Fibroblast of gingiva (primary cell): ENCODE data around the gene GNPTAB.
A peak's percentile ranks its signal among the peaks of the same experiment; 100 is the strongest.

ENCODE experiments used
- DNase-seq: peaks from one replicate; pipeline ENCODE4 v3.0.0-alpha.2; 2011; ENCODE audit warnings: low read depth

The GNPTAB gene

DNA sequence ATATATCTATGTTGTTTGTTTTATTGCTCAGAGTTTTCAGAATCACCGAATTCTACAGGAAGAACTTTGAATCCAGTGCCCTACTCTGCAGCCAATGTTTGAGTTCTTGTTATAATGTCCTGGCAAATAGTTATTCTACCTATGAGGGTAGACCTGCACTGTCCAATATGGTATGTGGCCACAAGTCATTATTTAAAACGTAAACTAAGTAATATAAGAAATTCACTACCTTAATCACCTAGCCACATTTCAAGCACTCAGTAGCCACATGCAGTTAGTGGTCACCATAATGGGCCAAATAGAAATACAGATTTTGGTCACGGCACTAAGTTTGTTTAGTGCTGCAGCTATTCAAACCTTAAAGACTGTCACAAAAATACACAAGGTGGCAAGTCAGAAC, 26.4 kb downstream of the GNPTAB start:
- DNase-seq: no peak

DNA sequence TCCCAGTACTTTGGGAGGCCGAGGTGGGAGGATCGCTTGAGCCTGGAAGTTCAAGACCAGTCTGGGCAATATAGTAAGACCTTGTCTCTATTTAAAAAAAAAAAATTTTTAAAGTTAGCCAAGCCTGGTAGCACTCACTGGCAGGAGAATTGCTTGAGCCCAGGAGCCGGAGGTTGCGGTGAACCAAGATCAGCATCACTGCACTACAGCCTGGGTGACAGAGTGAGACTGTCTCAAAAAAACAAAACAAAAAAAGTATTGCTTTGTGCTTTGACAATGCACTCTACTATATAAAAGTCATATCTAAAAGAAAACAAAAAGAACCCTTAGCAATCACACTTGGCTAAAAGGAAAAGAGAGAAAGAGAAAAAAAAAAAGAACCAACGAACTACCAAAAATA, 26.8 kb downstream of the GNPTAB start:
- DNase-seq: no peak

DNA sequence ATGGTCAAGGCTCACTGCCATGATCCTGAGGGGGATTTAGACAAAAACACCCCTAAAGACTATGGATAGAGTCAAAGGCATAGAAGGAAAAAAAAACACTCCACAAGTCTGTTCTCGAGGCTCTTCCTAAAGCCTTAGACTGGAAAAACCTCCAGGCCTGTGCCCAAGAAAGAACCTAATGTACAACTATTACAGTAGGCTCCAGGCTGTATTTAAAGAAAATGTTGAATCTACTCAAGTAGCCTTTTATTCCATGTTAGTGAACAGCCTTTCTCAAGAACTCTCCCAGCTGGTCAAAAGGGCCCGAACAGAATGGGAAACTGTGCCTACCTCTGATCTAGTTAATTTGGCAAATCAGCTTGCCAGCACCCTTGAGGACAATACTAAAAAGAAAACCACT, 28.3 kb downstream of the GNPTAB start:
- DNase-seq: no peak

DNA sequence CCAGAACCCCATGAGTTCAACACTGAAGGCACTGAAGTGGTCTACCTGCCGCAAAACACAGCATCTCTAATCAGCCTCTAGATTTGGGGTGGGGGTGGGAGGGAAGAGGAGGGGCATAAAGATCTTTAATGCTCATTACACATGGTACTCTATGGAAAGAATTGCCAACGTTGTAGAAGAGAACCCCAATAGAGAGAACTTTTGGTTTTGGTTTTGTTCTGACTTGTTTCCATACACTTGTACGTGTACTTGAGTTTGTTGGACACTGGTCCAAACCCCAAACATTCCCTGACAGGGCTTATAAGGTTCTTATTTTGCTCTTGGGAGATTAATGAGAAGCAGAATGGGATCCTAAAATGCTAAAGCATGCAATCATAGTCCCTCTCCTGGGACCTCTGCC, 31.0 kb downstream of the GNPTAB start:
- no peak for DNase-seq

DNA sequence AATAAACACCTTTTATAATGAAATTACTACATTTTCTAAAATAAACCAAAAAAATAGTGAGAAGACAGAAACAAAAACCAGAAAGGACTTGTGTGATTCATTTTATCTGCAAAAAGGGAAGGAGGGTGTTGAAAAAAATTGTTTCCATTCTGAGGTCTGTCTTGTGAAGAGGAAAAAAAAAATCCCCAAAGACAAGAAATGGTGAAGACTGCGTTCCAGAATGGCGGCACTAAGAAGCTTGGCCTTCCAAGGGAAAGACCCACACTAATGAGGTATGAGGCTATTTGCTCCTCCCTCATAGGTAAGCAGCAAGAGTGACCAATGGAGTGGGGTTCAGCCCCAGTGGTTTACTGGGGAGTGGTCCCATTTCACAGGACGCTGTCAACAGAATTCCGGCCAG, 35.0 kb downstream of the GNPTAB start:
- no peak for DNase-seq

DNA sequence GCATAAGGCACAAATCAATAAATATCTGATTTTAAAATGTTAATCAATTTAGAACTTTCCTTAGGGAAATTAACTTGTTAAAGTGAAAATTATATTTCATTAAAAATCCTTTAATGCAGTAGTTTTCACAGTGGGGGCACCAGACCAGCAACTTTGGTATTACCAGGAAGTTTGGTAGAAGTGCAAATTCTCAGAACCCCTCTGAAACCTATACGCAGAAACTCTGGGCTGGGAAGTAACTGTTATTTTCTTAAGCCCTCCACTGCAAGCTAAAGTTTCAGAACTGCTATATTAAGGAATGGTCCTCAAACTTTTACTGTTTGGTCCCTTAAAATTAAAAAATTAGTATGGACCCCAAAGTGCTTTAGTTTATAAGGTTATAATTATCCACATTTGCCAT, 35.7 kb downstream of the GNPTAB start:
- DNase-seq: no peak

DNA sequence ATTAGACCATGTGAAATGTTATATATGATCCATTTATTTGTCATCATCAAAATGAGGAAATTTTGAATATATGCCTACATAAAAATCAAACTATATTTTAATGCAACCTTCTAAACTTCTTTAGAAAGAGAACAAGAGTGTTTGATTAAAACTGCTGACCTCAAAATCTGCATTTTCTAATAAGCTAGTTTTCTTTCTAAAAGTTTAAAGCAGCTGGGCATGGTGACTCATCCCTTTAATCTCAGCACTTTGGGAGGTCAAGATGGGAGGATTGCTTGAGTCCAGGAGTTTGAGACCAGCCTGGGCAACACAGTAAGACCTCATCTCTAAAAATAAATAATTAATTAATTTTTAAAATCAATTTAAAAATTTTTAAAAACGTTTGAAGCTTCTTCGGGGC, 36.2 kb downstream of the GNPTAB start:
- DNase-seq: no peak

DNA sequence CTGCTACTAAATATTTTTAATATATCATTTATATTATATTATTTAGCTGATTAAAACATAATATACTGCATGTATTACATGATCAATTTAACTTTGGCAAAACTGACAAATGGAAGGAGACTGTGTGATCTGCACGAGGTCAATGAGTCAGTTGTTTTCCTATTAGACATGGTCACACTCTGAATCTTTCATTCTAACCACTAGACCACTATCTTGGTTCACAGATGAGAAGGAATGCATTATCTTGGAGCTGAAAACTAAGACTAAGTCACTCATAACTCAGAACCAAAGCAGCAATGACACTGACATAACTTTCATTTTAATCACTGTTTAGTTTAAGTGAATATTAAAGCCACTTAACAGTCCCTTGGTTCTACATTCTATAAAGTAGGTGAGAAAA, 37.4 kb downstream of the GNPTAB start:
- DNase-seq: no peak

DNA sequence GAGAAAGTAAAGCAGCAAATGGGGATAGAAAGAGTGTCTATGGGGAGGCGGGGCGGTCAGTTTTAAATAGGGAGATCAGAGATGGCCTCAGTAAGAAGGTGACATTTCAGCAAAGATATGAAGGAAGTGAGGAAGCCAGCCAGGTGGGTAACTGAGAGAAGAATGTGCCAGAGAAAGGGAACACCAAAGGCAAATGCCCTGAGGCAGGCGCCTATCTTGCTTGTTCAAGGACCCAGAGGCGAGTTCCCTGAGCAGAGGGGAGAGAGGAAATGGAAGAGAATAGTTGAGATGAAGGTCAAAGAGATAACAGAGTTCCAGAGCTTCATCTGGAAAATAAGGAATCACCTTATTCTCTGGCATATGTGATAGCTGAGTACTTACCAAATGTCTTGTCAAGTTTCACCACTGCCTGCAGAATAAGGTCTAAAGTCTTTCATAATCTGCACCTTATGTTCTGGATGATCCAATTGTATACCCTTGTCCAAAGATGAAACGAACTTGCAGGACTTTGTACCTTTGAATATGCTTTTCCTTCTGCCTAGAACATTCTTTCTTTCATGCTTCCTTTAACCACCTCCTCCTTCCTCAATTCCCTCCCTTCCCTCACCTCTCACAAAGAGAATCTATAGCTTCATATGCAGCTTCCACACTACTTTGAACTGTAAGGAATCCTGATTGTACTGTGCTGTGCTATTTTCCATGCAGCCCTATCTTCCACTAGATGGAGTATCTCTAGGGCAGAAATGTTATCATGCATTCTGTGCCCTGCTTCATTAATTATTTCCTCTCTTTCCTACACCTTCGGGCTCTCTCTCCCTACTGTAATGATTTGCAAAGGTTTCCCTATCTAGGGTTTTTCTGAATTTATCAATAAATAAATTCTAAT, 38.5 kb downstream of the GNPTAB start:
- no peak for DNase-seq

DNA sequence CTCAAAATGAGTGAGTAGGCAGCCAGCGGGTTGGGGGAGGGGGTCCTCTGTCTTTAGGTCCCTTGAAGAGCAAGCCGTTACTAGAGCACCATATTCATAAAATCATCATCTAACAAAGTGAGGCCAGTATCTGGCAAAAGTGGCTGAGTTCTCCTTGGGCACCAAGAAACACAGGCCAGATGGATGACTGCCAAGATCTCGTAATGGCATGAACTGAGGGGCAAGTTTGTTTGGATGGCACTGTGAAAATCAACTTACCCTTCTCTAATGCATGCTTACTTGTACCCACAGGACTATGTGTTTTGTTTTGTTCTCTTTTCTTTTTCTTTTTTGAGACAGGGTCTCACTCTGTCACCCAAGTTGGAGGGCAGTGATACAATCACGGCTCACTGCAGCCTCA, 41.6 kb downstream of the GNPTAB start:
- no peak for DNase-seq

DNA sequence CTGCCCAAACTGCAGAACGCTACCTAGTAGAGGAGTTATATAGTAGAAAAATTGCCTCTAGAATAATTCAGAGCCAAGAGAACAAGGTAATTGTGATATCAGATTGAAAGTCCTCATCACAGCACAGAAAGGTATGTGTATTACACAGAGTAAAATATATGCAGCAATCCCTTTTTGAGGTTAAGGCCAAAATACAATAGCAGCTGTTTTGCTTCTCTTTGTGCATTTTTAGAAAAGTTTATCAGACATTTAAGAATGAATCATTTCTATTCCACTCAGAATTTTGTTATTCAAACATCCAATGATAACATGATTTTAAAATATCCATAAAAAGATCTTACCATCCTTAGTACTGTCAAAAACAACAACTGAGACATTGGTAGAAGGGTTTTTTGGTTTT, 45.1 kb downstream of the GNPTAB start:
- DNase-seq: no peak

DNA sequence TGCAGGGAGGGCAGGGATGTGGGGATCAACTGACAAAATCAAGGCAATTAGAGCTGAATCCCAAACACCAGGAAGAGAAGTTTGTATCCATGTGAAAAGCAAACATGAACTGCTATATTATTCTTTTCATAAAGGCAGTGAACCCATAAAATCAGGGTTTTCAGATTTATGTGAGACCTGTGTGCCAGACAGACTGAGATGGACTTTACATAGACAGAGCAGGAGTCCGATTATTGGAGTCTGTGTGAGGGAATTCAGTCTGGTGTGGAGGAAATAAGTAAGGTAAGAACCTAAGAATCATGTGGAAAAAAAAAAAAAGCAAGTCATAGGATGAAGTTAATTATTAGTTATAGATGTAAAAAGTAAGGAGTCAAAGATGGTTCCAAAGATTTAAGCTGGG, 46.4 kb downstream of the GNPTAB start:
- DNase-seq: no peak

DNA sequence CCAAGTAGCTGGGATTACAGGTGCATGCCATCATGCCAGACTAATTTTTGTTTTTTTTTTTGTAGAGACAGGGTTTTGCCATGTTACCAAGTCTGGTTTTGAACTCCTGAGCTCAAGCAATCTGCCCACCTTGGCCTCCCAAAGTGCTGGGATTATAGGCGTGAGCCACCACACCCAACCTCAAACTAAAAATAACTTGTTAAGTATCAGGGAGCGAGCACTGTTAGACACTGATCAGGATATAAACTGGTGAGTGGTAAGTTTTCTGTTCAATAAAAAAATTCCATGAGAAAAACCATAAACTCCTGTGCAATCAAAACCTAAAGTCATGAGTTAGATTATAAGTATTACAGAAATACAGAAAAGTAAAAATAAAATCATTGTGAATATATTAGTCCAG, 46.9 kb downstream of the GNPTAB start:
- DNase-seq: no peak

DNA sequence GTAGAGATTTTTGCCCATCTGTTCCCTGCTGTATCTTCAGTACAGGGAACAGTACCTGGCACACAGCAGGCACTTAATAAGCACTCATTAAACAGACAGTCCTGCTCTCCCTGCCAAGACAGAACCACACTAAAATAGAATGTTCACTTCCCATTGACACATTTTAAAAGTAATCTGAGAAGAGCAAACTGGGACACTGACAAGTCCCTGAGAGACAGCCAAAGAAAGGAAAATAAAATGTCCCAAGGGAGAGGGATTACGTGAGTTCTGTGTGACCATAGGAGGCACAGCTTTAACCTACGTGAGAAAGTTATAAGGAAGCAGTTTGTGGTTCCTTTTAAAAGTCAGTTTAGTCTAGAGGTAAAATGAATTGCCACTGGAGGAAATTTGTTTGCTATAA, 47.6 kb downstream of the GNPTAB start:
- no peak for DNase-seq

DNA sequence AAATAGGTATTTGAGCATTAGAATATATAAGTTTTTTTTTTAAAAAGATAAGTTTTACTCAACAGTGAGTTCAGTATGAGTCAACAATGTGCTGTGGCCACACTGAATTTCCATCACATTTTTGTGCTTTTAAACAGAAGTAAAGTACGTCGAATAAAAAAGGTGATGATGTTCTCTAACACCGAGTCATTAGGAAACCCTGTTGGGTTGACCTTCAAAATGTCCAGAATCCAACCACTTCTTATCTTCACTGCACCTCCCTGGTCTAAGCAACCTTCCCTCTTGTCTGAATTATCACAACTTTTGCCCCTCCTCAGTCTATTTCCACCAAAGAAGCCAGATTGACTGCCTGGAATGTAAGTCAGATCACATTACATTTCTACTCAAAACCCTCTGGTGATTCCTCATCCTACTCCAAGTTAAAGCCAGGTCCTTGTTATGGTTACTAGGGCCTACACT, 48.5 kb downstream of the GNPTAB start:
- no peak for DNase-seq

DNA sequence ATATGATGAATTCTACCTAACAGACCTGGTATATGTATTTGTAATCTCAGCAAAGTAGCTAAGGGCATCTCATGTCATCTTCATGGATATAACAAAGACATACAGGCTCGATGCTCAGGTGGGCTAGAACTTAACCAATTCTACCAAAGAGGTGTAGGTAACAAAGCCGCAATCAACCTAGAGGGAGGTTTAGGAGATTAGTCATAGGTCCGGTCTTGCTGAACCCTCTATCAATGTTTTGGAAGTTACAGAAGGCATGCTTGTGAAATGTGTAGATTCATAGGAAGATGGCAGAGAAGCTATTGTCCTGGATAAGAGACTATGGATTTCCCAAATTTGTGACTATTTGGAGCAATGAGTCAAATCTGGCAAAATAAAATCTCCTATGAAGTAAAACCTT, 48.9 kb downstream of the GNPTAB start:
- no peak for DNase-seq

DNA sequence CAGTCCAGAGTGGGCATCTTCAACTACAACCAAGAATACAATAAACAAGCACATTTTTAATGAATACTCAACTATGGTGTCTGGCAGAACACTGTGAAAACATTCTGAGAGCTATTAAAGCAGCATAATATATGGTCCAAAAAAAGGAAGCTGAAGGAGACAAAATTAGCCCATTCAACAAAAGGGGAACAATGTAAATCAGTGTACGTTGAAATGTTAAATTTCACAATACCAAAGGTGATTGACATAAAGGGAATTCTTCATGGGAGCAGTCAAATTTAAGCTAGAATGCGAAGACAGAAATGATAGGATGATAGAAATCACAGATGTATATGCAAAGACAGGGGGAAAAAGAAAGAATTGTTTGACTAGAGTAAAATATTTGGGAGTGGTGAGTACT, 50.2 kb downstream of the GNPTAB start:
- DNase-seq: no peak

DNA sequence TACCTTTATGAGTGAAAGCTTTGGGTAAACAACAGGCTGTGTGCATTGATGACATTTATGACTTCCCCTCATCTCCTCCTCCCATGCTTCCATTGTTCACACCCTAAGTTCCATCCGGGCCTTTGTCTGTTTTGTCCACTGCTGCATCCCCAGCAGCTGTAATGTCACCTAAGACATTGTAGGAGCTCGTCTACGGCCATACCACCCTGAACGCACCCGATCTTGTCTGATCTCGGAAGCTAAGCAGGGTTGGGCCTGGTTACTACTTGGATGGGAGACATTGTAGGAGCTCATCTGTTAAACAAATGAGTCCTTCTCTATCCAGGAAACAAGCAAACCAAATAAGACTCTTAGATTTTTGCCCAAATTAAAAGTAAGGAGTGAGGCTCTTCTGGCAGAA, 51.1 kb downstream of the GNPTAB start:
- no peak for DNase-seq

DNA sequence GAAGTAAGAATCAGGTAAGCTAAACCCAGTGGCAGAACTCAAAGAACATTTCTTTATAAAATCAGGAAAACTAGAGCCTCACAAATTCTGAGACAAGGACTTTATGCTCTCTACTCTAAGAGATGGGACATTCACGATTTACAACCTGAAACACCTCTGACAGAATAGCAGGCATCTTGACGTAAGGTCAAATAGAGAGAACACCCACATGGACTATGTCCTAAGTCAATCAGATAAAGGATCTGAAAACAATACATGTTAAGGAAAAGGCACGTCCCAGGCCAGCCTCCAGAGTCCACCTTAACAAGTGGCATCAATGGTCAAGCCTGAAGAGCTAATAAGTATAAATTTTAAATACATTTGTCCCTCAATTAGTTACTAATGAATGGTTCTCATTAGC, 51.6 kb downstream of the GNPTAB start:
- DNase-seq: no peak

DNA sequence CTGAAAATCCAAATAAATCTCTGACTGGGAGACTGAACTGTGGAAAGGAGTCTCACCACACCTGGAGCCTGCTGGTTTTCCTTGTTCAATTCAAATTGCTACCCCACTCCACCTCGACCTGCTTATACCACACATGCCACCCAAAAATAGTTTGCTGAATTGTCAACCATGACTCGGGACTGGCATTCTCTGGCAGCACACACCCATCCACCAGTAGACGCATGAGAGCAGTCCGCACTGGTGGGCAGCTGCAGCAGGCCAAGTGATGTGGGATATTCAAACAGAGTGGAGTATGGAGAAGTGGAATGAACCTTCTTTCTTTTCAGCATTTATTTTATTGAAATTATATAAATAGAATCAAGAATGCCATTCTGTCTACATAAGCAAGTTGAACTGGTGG, 52.8 kb downstream of the GNPTAB start:
- no peak for DNase-seq

DNA sequence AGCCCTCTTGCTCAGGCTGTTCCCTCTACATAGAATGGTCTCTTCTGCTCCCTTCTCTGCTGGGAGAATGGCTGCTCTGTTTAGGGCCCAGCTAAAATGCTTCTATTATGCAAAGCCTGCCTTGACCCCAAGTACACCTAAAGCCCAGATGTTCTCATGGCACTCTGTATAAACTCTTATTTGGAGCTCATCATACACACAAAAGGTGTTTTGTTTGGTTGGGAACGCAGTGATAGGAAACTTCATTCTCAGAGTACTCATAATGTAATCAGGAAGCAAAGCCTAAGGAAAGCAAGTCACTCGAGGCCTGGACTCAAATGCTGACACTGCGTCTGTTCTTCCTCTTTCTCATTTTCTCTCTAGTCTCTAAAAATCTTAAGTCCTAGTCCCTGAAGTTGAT, 53.3 kb downstream of the GNPTAB start:
- no peak for DNase-seq

DNA sequence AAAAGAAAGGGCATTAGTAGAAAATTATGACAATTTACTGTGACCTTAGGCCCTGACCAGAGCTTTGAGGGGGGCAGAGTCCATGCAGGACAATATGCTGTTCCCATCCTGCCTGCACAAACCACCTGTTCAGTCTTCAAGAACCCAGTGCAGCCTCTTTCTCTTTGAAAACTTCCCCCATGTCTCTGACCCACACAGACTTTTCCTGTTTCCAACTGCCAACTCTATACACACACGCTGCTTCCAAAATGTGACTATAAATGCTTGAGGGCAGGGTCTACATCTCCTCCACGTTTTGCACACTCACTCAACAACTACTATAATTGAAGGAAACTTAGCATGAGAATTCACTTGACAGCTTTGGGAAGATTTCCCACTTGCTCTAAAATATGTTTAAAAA, 54.9 kb downstream of the GNPTAB start:
- DNase-seq: no peak

DNA sequence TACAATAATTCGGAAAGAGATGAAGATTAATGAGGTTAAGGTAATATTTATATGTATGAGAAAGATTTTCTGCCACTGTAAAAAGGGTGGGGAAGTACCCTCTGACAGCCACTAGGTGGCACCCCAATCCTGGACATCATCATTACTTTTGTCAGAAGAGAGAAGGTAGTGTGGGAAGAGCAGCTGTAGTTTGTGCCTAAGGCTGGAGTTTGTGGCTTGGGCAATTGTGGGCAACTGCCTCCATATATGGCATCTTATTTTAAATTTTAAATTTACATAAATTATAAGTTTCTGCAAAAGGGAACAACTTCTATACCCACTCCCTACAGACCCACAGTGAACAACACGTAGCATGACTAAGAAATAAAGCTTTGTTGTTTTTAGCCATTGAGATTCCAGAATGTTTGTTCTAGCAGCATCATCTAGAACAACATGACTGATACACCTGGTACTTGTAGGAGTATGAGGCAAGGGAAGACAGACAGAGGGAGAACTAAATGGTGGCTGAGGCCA, 57.1 kb downstream of the GNPTAB start:
- peak; percentile 58 for DNase-seq
